Tibial nerve (tissue), 4 donors: ENCODE measurements around the gene IDH3G. TPM values are rescaled to one million over a fixed set of nuclear protein-coding genes. Genes with fewer than 3 reads are reported as not detected.

ENCODE experiments used
- DNase-seq, 2 donors: peaks; one replicate each; pipeline ENCODE4 v3.0.0-alpha.2; 2019; ENCODE audit warnings: low spot score in 2 of 2
- H3K27ac ChIP-seq, 4 donors: fragments of 200-600 bp; sonication (generic) in 3 of 4; one replicate each; pipeline ENCODE4 v1.5.1; 2017 to 2019; ENCODE audit warnings: mild to moderate bottlenecking in 1 of 4
- H3K27me3 ChIP-seq, 2 donors: fragments of 200-600 bp; sonication (generic) in 1 of 2; one replicate each; pipeline versions ENCODE4 v1.5.1 to v1.6.0; 2017 to 2019
- H3K36me3 ChIP-seq, 3 donors: fragments of 200-600 bp; sonication (generic); one replicate each; pipeline ENCODE4 v1.5.1; 2018 to 2019
- H3K4me1 ChIP-seq, 4 donors: fragments of 200-600 bp; sonication (generic) in 3 of 4; one replicate each; pipeline ENCODE4 v1.5.1; 2017 to 2019
- H3K4me3 ChIP-seq, 4 donors: fragments of 200-600 bp; sonication (generic) in 3 of 4; one replicate each; pipeline ENCODE4 v1.5.1; 2017 to 2019; ENCODE audit warnings: mild to moderate bottlenecking in 1 of 4, moderate library complexity in 1 of 4
- H3K9me3 ChIP-seq, 4 donors: fragments of 200-600 bp; sonication (generic) in 3 of 4; one replicate each; pipeline ENCODE4 v1.5.1; 2017 to 2019
- CTCF ChIP-seq, 5 experiments: fragments of 200-600 bp in 3 of 5; fragments of 450-650 bp in 2 of 5; sonication (generic) in 3 of 5; IDR thresholded peaks; one replicate each; pipeline ENCODE4 v1.5.1; 2016 to 2019; ENCODE audit warnings: antibody characterized with exemption in 5 of 5, mild to moderate bottlenecking in 3 of 5, moderate library complexity in 2 of 5
- EP300 ChIP-seq, 2 donors: sonication (generic); formaldehyde crosslinking; IDR thresholded peaks; one replicate each; pipeline ENCODE4 v1.6.1; 2017; ENCODE audit warnings: antibody characterized with exemption in 2 of 2, mild to moderate bottlenecking in 1 of 2
- POLR2A ChIP-seq, 2 donors: fragments of 450-650 bp; IDR thresholded peaks; one replicate each; pipeline ENCODE4 v1.6.1; 2017; ENCODE audit warnings: antibody characterized with exemption in 2 of 2, mild to moderate bottlenecking in 2 of 2, moderate library complexity in 2 of 2
- WGBS, 2 donors: methylation state at CpG; one replicate each; pipeline ENCODE4 v1.1.5; 2018; 5-methylcytosine and 5-hydroxymethylcytosine counted together
- total RNA-seq, 4 donors: library from RNA; depleted of rRNA; stranded (reverse); fragments of >200 nt; gene quantifications; one replicate each; pipeline ENCODE4 v1.1.0, GENCODE V29; 2016

Gene IDH3G
- total RNA-seq, 4 donors from 2014 or later = 48.9 to 101 (median 83.2) TPM

- Histone ChIP-seq H3K4me1 (no peaks in the 10 kb centered on the region), H3K4me3 (no peak overlapping the region), H3K27ac (no peak overlapping the region), H3K9me3 (no peaks in the 10 kb centered on the region), H3K27me3 (no peaks in the 10 kb centered on the region), H3K36me3 (peaks cover 0 to 27% (median 0%) of the 10 kb centered on the region in 3 donors)
- no peak for TF ChIP-seq CTCF (IDR thresholded peaks at IDR 0.05)
- no peak for TF ChIP-seq POLR2A (IDR thresholded peaks at IDR 0.05)
- WGBS, 2 donors = 33 to 61% methylated on average over 2 to 14 of the region's 14 CpGs
- no peak for DNase-seq
Measured at GRCh38 chrX:153802513-153803045, 8.4 kb upstream of the IDH3G start.

DNA sequence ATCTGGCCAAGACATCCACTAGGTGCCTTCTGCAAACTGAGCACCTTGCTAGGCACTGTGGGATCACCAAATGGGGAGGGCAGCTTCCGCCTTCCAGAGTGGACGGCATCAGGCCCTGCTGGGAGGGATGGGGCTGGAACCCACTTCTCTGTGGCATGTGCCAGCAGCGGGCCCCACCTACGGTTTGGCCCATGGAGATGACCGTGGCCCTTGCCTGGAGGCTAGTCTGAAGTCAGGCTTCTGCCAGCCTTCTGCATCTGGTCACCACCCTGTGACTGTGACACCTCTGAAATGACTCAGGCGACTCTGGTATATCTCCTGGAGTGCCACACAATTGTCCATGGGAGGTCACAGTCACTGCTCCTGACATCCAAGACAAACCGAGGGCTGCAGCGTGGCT lies 7.5 kb upstream of the IDH3G start:
- Histone ChIP-seq H3K4me3 (no peak overlapping the region), H3K27me3 (no peaks in the 10 kb centered on the region), H3K27ac (no peak overlapping the region), H3K4me1 (no peaks in the 10 kb centered on the region), H3K9me3 (no peaks in the 10 kb centered on the region), H3K36me3 (peaks cover 0 to 36% (median 0%) of the 10 kb centered on the region in 3 donors)
- 71 to 83% methylated on average over 4 to 7 of the region's 8 CpGs for WGBS, 2 donors
- DNase-seq = no peak
- no peak for TF ChIP-seq POLR2A (IDR thresholded peaks at IDR 0.05)
- no peak for TF ChIP-seq EP300 (IDR thresholded peaks at IDR 0.05)
- TF ChIP-seq CTCF (IDR thresholded peaks at IDR 0.05) = no peak

DNA sequence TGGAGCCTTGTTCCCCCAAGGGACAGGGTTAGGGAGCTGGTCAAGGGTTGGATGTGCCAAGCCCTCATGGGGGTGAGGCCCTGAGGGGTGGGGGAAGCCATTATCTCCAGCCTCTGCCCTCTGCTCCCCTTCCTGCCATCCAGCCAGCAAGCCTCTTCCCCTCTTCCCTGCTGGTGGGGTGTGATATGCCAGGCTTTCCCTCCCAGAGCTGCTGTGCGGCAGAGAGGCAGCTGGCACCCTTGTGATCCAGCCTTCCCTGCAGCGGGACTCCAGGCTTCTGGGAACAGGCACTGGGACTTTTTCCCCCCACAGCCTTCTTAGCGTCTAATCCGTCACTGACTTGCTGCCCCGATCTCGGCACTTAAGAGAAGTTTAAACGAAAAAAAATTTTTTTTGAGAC lies 6.6 kb upstream of the IDH3G start:
- no peaks in the 10 kb centered on the region for H3K27me3 ChIP-seq
- H3K9me3 ChIP-seq = no peaks in the 10 kb centered on the region
- H3K27ac ChIP-seq = no peak overlapping the region
- H3K4me1 ChIP-seq = peaks cover 0 to 7% (median 0%) of the 10 kb centered on the region in 4 donors
- TF ChIP-seq CTCF (IDR thresholded peaks at IDR 0.05) (no peak), POLR2A (IDR thresholded peaks at IDR 0.05) (no peak), EP300 (IDR thresholded peaks at IDR 0.05) (no peak)
- 78 to 93% methylated on average over 7 of the region's 7 CpGs for WGBS, 2 donors
- DNase-seq = no peak
- H3K4me3 ChIP-seq = no peak overlapping the region
- peaks cover 0 to 36% (median 0%) of the 10 kb centered on the region in 3 donors for H3K36me3 ChIP-seq

DNA sequence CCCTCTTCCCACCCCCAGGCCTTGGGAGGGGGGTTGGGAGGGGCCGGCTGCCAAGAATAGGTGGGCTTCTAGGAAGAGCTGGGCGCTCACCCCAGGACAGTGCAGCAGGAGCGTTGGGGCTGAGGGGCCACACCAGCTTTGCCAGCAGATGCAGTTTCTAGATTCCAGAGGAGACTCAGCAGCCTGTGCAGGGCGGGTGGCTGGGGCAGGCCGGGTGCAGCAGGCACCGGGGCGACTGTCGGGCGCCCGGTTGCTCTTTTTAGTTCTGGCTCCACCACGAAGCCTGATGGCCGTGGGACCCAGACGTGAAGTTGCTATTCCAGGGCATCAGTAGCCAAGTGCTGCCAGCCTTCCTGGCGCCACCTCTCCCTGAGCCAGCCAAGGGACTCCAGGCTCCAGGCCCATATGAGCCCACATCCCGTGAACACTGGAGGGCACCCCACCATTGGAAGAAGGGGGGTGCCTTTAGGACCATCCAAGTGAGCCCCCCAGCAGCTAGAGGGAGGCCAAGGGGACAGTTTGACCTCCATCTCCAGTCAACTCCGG lies 6.1 kb upstream of the IDH3G start:
- no peak for DNase-seq
- Histone ChIP-seq H3K4me3 (no peak overlapping the region), H3K36me3 (peaks cover 0 to 36% (median 0%) of the 10 kb centered on the region in 3 donors), H3K27ac (no peak overlapping the region), H3K9me3 (no peaks in the 10 kb centered on the region), H3K27me3 (no peaks in the 10 kb centered on the region), H3K4me1 (peaks cover 0 to 12% (median 2%) of the 10 kb centered on the region in 4 donors)
- WGBS, 2 donors = 73% methylated on average over 13 of the region's 16 CpGs; no CpG with 5 or more reads in 1 of the 2 donors
- no peak for TF ChIP-seq POLR2A (IDR thresholded peaks at IDR 0.05)
- no peak for TF ChIP-seq CTCF (IDR thresholded peaks at IDR 0.05)
- TF ChIP-seq EP300 (IDR thresholded peaks at IDR 0.05) = no peak

GRCh38 chrX:153799326-153799725 lies 5.2 kb upstream of the IDH3G start:
- H3K4me1 ChIP-seq = peaks cover 0 to 14% (median 3%) of the 10 kb centered on the region in 4 donors
- 82 to 100% methylated on average over 1 to 5 of the region's 5 CpGs for WGBS, 2 donors
- H3K36me3 ChIP-seq = peaks cover 0 to 36% (median 0%) of the 10 kb centered on the region in 3 donors
- H3K27ac ChIP-seq = no peak overlapping the region
- no peaks in the 10 kb centered on the region for H3K27me3 ChIP-seq
- TF ChIP-seq POLR2A (IDR thresholded peaks at IDR 0.05) (no peak), EP300 (IDR thresholded peaks at IDR 0.05) (no peak), CTCF (IDR thresholded peaks at IDR 0.05) (no peak)
- no peak for DNase-seq
- H3K9me3 ChIP-seq = no peaks in the 10 kb centered on the region
- no peak overlapping the region for H3K4me3 ChIP-seq
